ENCODE measurements around the gene ADAMTS15. TPM values are rescaled to one million over a fixed set of nuclear protein-coding genes. Genes with fewer than 3 reads are reported as not detected.

Gene ADAMTS15
- total RNA-seq, 1 experiment from 2014 or later = not detected

DNA sequence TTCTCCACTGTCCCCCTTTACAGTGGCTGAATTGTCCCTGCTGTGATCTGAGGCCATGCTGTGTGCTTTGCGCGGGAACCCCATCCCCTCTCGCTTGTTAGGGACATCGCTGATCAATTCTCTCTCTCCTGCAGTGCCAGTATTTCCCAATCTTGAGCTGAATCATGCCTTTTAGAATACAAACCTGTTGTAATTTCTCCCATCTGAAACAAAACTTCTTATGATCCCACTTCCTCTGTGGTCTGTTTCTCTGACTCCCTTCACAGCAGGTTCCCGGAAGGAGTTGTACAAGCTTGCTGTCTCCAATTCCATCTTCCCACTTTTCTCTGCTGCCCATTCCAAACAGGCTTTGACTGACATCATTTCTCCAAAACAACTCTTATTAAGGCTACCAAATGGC lies 16.8 kb downstream of the ADAMTS15 start:
- DNase-seq (ENCODE audit: low read depth, low spot score) = no peak
- in situ Hi-C loops (cut with HindIII; ENCODE audit: low pct_unique_long_range_greater_than_20kb, low sequenced_read_pairs) = no loop called here

DNA sequence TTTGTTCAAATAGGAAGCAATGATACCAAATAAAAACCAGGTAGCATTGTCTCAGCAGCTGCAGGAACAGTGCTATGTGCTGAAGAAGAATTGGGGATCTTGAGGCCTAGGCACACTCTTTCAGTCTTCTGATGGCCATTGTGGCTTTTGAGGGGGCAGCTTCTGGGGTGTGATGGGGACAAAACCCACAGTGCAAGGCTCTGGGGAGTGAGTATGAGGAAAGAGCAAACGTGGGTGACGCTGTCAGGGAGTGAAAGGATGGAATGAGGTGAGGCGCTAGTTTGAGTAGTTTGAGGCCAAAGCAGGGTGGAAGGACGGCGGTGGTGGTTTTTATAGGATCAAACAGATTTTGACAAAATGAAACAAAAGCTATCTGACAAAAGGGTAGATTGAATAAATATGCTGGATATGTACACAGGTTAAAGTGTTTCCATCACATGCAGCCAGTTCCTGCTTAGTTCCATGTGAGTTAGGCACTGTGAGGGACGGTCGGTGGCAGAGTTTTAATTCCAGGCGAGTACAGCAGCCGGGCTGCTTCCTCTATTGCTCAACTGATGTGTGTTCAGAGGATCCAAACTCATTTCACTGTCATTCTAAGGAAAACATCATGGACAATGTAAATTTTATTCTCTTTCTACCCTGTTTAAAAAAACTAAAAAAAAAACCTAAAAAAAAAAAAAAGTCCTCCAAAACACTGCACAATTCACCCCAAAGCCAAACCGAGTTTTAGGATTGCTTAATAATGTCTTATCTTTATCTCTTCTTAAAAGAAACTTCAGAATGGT lies 18.9 kb downstream of the ADAMTS15 start:
- in situ Hi-C loops (cut with HindIII; ENCODE audit: low pct_unique_long_range_greater_than_20kb, low sequenced_read_pairs) = no loop called here
- no peak for DNase-seq (ENCODE audit: low read depth, low spot score)

DNA sequence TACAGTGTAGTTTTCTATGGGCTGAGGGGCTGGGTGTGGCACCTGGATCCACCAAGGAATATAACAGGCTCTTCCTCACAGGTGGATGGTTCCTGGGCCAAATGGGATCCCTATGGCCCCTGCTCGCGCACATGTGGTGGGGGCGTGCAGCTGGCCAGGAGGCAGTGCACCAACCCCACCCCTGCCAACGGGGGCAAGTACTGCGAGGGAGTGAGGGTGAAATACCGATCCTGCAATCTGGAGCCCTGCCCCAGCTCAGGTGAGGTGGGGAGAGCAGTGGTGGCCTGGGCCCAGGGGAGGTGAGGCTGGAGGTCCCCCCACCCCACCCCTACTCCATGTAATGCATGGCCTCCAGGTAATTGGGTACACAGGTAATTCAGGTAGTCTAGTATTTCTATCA lies 20.7 kb downstream of the ADAMTS15 start:
- DNase-seq (ENCODE audit: low read depth, low spot score) = no peak
- in situ Hi-C loops (cut with HindIII; ENCODE audit: low pct_unique_long_range_greater_than_20kb, low sequenced_read_pairs) = no loop called here

DNA sequence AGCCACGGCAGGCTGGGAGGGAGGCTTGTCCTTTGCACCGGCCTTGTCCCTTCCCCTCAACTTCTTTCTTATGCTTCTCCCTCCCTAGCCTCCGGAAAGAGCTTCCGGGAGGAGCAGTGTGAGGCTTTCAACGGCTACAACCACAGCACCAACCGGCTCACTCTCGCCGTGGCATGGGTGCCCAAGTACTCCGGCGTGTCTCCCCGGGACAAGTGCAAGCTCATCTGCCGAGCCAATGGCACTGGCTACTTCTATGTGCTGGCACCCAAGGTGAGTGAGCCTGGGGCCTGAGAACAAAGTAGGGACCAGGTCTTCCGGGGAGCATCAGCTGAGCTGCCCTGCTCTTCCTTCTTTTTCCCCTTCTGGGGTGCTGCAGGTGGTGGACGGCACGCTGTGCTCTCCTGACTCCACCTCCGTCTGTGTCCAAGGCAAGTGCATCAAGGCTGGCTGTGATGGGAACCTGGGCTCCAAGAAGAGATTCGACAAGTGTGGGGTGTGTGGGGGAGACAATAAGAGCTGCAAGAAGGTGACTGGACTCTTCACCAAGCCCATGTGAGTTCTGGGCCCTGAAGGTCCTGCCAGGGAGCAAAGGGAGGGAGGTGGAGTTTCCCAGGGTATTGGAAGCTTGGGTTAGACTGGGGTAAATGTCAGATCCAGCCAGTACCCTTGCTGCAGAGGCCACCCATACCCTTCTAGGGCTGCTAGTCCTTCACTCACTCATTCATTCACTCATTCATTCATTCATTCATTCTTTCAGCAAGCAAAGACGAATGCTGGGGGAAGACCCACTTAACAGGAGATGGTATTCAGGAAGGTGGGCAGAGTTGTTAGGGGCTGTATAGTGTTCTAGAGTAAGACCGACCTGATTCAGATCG lies 22.6 kb downstream of the ADAMTS15 start:
- in situ Hi-C loops (cut with HindIII; ENCODE audit: low pct_unique_long_range_greater_than_20kb, low sequenced_read_pairs) = no loop called here

DNA sequence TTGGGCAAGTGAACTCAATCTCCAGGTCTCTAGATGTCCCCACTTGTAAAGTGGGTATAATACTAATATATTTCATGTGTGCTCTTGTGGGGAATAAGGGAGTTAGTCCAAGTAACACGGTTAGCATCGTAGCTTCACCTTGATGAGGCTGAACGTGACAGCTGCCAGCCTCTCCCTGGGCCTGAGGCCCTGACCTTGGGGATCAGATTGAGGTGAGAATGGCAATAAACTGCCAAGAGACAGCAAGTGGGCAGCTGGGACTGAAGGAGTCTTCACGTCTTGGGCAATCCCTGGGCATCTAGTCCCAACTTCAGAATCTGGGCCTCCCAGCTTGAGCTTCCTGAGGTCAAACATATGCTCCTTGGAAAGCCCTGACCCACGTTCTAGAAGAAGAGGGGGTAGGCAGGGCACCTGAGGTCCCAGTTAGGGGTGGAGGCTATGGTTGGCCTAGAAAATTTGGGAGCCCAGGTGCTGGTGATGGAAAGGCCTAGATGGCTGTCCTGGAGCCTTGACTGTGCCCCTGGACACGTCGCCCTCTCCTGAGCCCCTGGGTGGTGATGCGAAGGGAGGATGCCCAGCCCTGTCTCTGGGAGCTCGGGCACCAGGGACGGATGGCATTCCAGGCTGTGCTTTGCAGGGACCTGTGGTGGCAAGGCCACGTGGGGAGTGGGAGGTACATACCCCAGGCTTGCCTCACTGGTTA lies 23.4 kb downstream of the ADAMTS15 start:
- in situ Hi-C loops (cut with HindIII; ENCODE audit: low pct_unique_long_range_greater_than_20kb, low sequenced_read_pairs) = no loop called here
- no peak for DNase-seq (ENCODE audit: low read depth, low spot score)

More for the DNA sequence above, 22.6 kb downstream of the ADAMTS15 start:
- DNase-seq (ENCODE audit: low read depth, low spot score) = no peak

DNA sequence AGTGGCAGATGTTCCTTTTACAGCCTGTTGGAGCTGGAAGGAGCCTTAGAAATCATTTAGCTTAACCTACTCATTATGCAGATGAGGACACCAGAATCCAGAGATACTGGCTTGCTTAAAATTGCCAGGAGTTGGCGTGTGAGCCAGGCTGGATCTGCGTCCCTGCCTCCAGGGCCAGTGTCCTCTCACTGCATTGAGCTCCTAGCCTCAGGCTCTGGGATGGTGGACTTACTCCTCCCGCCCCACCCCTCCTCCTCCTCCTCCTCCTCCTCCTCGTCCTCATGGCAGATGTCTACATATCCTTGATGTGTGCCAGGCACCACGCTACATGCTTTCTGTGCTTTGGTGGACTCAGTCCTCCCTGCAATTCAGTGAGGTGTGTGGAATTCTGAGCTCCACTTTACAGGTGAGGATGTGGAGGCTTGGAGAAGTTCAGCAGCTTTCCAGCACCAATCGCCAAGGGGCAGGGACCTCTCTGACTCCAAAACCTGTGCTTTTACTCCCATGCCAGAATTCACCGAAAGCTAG lies 24.1 kb downstream of the ADAMTS15 start:
- in situ Hi-C loops (cut with HindIII; ENCODE audit: low pct_unique_long_range_greater_than_20kb, low sequenced_read_pairs) = no loop called here
- DNase-seq (ENCODE audit: low read depth, low spot score) = no peak

DNA sequence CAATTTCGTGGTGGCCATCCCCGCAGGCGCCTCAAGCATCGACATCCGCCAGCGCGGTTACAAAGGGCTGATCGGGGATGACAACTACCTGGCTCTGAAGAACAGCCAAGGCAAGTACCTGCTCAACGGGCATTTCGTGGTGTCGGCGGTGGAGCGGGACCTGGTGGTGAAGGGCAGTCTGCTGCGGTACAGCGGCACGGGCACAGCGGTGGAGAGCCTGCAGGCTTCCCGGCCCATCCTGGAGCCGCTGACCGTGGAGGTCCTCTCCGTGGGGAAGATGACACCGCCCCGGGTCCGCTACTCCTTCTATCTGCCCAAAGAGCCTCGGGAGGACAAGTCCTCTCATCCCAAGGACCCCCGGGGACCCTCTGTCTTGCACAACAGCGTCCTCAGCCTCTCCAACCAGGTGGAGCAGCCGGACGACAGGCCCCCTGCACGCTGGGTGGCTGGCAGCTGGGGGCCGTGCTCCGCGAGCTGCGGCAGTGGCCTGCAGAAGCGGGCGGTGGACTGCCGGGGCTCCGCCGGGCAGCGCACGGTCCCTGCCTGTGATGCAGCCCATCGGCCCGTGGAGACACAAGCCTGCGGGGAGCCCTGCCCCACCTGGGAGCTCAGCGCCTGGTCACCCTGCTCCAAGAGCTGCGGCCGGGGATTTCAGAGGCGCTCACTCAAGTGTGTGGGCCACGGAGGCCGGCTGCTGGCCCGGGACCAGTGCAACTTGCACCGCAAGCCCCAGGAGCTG lies 24.8 kb downstream of the ADAMTS15 start:
- no peak for DNase-seq (ENCODE audit: low read depth, low spot score)
- in situ Hi-C loops (cut with HindIII; ENCODE audit: low pct_unique_long_range_greater_than_20kb, low sequenced_read_pairs) = no loop called here

DNA sequence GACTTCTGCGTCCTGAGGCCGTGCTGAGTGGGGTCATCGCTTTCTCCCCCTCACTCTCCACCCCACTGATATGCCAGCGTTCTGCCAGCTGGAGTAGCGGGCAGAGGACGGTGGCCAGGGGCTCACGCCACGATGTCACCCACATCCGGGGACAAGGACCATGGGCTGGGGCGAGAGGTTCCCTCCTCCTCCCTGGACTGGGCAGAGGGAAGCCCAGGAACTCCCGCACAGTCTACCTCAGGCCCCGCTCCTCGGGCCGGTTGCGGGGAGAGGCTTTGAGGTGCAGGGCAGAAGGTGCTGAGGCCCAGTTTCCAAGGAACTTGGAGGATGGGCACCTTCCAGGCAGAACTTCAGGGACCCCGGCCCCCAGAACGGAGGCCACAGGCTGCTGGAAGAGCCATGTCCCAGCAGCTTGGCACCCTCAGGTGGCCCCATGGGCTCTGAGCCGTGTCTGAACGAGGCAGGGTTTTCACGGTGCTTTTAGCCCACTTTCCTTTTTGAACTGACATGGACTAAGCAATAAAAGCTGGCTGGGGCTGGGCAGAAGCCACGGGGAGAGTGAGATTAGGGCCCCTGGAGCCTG lies 25.4 kb downstream of the ADAMTS15 start:
- no peak for DNase-seq (ENCODE audit: low read depth, low spot score)
- in situ Hi-C loops (cut with HindIII; ENCODE audit: low pct_unique_long_range_greater_than_20kb, low sequenced_read_pairs) = no loop called here

DNA sequence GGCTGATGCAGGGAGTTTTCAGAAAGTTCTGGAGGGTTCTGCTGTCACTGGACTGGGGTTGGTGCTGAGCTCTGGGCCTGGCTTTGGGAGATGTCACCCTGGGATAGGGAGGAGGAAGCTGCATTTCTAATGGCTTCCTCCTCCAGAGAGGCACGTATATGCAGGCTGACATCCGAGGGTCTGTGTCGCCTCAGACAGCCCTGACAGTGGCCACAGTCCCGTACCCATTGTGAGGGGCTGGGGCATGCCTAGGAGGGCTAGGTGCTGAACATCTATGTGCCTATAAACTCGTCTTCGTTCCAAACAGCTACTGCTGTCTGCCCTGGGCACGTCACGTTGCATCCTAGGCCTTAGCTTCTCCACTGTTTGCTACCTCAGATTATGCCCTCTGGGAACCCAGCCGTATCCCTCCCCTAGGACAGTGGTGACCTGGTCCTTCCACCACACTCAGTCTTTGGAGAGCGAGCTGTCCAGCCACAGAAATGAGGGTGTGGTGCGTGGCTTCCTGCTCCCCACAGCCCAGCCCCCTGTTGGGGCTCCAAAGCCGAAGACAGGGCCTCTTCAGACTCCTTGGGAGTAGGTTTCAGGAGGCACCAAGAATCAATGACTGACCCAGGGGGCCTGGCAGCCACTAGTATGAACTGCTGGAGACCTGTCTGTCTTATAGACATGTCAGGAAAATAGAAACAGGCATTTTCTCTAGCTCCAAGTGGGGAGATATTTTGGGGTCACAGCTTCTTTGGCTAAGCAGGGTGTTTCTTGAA lies 26.4 kb downstream of the ADAMTS15 start:
- no peak for DNase-seq (ENCODE audit: low read depth, low spot score)

DNA sequence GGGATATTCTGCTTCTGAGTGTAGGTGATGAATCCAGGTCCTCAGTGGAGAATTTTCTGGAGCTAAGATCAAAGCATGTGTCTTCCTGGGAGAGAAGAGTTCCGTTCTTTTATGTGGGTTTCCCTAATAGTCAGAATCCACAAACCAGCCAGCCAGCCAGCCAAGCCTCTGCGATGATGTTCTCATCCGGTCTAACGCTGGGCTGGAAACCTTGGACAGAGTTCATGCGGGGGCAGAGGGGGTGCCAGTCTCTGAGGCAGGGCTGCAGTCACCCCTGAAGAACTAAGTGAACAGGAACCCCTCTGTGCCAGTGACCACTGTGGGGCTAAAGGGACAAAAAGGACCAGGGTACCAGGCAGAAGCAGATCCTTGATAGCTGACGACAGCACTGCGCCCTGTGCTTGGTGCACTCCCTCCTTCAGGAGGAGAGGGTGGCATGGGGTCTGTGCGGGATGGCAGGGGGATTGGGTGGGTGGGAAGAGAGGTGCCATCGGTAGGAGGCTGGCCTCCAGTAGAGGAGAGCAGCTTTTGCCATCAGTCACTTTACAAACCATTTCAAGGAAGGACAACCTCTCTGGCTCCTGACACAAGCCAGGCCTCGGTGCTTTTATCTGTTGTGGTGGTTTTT lies 27.1 kb downstream of the ADAMTS15 start:
- in situ Hi-C loops (cut with HindIII; ENCODE audit: low pct_unique_long_range_greater_than_20kb, low sequenced_read_pairs) = no loop called here
- no peak for DNase-seq (ENCODE audit: low read depth, low spot score)

More for the DNA sequence above, 26.4 kb downstream of the ADAMTS15 start:
- in situ Hi-C loops (cut with HindIII; ENCODE audit: low pct_unique_long_range_greater_than_20kb, low sequenced_read_pairs) = no loop called here

DNA sequence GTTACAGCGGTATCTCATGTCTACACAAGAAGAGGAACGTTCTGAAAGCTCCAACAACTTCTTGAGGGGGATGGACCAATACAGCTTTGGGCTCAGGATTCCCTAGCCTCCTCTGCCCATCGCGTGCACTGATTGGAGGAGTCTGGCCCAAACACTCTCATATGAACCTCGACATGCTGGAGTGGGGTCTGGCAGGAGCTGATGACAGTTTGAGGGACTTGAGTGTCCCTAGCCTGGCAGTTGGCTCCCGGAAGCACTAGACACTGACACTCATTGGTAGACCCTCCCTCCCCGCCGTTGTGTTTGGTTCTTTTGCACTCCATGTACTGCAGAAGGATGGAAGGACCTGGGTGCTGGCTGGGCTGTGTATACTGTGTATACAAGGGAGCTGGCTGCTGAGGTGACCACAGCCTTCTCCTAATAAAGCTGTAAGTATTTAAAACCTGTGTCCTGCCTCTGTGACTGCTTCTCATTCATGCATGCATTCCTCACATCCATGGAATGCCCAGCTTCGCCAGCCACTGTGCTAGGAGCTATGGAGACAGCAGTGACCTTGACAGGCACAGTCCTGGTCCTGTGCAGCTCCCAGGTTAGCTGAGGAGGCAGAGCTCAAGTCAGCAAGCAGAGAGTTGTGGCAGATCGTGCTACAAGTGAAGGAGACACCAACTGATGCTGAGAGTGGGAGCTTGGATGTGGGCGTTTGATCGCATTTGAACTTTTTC lies 27.9 kb downstream of the ADAMTS15 start:
- DNase-seq (ENCODE audit: low read depth, low spot score) = no peak
- in situ Hi-C loops (cut with HindIII; ENCODE audit: low pct_unique_long_range_greater_than_20kb, low sequenced_read_pairs) = no loop called here

DNA sequence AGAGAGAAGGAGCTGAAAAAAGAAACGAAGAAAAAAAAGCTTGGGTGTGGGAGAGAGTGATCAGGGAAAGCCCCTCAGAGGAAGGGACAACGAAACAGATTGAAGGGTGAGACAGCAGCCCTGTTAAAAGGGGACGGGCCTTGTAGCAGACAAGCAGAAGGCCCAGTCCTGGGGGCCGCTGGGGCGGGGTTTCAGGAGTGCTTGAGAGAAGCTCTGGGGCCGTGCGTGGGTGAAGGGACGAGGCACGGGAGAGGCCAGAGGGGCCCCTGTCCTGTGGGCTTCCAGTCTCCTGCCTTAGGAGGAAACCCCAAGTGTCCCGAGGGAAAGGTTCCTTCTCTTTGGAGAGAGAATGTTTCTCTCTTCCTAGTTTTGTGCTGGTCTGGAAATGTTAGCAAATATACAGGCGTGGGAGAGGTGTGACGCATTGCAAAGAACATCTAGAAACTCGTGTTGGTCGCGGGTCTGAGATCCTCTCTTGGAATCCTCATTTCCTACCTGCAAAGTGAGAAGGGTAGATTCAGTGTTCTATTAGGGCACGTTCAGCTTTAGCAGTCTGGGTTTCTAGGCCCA lies 28.6 kb downstream of the ADAMTS15 start:
- in situ Hi-C loops (cut with HindIII; ENCODE audit: low pct_unique_long_range_greater_than_20kb, low sequenced_read_pairs) = no loop called here

DNA sequence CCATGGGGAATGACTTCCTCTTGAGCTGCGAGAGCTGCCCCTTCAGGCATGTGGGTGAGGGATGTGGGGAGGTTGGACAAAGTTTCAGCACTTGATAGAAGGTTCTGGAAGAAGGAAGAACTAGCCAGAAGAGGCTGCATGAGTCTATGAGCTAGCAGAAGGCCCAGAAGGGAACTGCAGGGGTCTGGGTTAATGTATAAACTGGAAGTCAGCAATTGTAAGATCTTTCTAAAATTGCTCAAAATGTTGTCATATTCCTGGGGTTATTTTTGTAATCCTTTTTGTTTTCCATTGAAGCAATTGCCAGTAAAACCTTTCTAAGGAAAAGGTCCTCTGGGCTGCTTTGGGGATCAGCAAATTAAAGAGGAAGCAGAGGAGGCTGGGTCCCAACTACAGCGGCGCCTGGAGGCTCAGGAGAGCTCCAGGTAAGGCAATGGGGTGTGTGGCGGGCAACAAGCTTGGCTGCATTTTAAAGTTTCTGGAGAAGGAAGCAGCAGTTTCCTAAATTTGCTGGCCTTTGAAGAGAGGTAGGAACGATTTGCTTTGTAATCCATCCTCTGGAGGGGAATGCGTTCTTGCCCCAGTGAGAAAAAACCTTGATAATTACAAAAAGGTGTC lies 29.2 kb downstream of the ADAMTS15 start:
- DNase-seq (ENCODE audit: low read depth, low spot score) = no peak
- in situ Hi-C loops (cut with HindIII; ENCODE audit: low pct_unique_long_range_greater_than_20kb, low sequenced_read_pairs) = no loop called here

More for the DNA sequence above, 28.6 kb downstream of the ADAMTS15 start:
- DNase-seq (ENCODE audit: low read depth, low spot score) = no peak

DNA sequence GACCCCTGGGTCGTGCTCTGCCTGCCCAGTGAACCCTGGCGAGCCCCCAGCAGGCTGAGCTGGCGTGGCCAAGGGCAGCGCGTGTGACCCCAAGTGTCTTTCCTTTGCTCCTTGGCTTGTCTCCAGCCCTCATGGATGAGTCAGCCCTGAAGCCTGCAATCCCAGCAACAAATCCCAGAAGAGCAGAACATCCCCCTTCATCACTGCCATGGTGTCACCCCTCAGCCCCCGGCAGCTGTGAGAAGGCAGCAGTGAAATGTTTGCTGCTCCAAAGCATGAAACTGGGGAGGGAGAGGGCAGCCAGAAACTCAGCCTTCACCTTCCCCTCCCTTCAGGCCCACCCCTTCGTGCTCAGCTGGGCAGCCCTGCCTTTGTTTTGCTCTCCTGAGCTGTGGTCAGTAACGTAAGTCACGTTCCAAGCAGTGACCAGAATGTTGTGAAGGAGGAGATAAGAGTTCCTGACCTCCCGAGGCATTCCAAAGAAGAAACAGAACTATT lies 29.8 kb downstream of the ADAMTS15 start:
- DNase-seq (ENCODE audit: low read depth, low spot score) = no peak
- in situ Hi-C loops (cut with HindIII; ENCODE audit: low pct_unique_long_range_greater_than_20kb, low sequenced_read_pairs) = no loop called here

All from SK-MEL-5 (cell line).